Measurements from ENCODE around the gene TSPEAR.
"Not testable (repeated sequence)": the region's sequence is repeated elsewhere in the genome, so short reads cannot be mapped to it uniquely, and the experiment has no call there.

The TSPEAR gene

DNA sequence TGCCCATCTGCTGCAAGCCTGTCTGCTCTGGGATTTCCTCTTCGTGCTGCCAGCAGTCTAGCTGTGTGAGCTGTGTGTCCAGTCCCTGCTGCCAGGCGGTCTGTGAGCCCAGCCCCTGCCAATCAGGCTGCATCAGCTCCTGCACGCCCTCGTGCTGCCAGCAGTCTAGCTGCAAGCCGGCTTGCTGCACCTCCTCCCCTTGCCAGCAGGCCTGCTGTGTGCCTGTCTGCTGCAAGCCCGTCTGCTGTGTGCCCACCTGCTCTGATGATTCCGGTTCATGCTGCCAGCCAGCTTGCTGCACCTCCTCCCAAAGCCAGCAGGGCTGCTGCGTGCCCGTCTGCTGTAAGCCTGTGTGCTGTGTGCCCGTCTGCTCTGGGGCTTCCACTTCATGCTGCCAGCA, 110.3 kb downstream of the TSPEAR start:
- not testable (repeated sequence) for DNase-seq

DNA sequence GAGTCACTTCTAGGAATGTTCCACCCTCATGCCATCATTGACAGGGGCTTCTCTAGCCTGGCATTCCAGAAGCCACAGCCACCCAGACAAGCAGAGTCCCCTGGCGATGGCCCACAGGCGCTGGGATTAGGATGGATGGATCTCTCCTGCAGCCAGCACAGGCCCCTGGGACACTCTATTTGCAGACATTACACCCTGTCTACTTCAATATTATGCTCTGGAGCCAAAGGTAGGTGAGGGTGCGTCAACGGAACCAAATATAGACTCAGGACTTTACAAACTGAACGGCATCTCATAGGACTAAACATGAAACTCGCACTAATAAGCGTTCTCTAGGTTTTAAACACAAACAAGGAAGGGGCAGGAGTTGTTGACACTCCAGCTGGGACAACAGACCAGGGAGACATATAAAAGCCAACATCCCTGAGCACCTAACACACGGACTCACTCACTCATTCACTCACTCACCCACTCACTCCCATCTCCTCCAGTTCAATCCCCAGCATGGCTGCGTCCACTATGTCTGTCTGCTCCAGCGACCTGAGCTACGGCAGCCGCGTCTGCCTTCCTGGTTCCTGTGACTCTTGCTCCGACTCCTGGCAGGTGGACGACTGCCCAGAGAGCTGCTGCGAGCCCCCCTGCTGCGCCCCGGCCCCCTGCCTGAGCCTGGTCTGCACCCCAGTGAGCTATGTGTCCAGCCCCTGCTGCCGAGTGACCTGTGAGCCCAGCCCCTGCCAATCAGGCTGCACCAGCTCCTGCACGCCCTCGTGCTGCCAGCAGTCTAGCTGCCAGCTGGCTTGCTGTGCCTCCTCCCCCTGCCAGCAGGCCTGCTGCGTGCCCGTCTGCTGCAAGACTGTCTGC, 111.0 kb downstream of the TSPEAR start, which contains the start of gene KRTAP10-7:
KRTAP10-7 (plus strand) TSS at position 480 of the 861 bp plus-strand sequence; CDS start at position 505, 25 bp downstream.
- DNase-seq, result not testable (repeated sequence)

DNA sequence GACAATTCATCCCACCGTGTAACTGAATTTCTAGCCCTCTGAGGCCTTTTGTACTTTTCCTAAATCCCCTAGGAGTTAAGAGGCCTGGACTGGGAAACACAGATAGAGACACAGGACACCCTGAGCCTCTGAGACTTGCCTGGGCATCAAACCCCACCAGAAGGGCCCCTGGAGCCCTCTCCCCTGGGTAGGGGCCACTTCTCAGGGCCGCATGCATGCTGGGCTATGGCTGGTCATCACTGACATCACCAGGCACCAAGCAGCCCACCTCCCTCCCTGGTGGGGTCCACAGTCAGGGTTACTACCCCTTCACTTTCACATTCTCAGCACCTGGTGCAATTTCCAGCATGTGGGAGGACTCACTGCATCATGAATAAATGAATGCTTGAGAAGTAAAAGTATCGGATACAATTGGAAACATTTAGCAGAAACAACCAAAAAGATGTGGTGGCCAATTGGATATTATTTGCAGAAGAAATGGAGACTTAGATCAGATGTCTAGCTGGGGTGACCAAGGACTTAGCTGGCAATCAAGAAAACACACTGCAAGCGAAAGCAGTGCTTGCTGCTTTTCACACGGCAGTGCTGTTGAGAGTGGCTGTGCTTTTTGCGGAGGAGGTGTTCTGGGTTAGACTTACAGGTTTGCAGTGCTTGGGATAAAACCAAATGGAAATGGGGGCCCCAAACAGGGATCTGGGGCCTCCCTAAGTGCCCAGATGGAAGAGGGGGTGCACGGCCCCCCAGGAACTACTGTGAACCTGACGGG, 111.9 kb downstream of the TSPEAR start:
- no peak for DNase-seq

DNA sequence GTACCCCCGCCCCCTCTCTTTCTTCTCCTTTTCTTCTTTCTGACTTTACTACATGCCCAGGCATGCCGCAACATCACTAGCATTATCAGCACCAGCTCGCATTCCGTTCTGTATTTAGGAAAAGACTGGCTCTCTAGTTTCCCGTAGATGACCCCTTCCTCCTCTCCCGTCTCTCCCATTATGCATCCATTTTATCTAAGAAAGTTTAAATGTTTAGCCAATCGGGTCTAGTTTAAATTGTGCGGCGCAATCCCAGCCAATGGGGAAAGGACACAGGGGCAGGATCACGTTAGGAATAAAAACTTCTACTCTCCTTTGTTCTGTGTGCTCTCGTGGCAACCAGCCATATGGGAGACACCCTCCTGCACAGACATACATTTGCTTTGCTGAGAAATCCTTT, 113.3 kb downstream of the TSPEAR start:
- no peak for DNase-seq

DNA sequence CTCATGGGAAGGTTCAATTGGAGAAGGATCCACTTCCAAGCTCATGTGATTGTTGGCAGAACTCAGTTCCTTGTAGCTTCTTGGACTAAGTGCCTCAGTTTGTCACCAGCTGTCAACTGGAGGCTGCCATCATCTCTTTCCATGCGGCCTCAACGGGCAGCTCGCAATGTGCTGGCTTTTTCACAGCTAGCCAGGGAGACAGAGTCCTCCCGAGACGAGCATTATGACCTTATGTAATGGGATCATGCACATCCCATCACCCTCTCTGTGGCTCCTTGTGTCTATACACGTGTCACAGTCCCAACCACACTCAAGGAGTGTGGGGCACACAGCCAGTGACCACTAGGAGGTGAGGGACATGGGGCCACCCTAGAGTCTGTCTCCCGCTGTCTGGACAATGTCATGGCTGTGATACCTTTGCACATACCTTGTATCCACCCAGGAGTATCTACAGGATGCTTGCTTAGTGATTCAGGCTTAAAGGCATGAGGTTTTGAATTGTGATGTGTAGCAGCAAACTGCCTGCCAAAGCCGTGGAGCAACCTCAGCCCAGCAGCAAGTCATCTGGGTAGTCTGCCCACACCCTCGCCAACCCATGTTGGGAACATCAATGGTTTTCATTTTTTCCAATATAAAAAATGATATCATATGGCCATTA, 115.2 kb downstream of the TSPEAR start:
- DNase-seq, result peak; percentile 19

DNA sequence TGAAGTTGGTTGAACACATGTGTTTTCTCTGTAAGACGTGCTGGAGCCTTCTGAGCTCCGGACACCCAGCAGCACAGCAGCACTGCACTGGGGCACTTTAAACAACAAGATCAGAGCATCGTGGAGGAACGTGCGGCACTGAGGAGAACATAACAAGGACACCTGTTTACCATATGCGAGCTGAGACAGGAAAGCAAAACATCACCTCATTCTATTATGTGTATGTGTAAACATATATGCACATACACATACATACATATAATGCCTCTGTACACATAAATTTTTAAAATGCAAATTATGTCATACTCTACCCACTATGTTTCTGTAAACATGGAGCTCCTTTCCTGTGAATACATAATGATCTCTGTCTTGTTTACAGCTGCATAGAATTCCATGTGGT, 115.8 kb downstream of the TSPEAR start:
- no peak for DNase-seq

DNA sequence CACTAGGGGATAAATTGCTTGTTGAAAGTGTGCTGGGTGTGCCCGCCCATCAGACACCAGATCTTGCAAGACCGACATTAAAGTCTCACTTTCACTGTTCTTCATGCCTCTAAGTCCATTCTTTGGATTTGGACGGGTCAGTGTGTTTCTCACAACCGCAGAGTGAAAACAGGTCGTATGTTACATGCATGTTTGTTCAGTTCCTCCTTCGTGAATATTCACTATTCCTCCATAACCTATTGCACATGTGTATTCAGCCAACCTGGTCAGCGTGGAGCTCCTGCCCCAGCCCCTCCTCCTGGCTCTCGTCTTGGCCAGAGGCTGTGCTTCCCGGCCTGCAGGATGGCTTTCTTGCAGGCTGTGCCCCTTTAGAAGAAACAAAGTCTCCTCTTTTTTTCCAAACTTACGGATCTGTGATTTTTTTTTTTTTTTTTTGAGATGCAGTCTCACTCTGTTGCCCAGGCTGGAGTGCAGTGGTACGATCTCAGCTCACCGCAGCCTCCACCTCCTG, 116.9 kb downstream of the TSPEAR start:
- no peak for DNase-seq

DNA sequence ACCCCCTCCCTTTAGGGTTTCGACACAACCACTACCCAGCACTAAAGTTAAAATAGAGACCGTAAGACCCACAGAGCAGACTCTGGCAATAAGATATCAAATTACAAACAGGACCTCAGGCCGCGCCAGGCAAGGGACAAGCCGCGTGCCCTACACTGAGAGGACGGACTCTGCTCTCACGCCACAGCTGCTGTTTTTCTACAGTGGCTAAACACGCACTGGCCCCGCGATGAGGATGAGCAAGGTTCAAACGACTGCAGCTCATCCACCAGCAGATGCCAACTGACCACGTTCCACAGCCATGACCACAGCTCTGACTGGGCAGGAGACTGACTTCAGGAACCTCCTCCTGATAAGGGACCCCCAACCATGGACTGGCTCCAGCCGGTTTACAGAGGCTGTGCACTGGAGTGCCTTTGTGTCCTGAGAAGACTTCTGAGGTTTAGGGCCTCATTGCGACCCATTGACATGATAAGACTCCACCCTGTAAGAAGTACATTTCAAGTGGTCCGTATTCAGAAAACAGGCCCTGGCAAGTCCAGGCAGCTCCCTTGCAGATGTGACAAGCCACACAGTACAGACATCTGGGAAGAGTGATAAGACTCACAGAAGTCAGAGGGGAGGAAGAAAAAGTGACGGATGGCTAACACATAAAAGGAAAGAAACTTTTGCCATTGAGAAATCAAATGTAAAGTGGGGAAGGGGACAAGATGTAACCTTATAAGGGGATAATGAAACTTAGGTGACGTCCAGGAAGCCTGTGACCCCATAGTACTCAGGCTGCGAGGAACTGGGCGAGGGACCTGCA, 117.6 kb downstream of the TSPEAR start:
- peak; percentile 43 for DNase-seq

DNA sequence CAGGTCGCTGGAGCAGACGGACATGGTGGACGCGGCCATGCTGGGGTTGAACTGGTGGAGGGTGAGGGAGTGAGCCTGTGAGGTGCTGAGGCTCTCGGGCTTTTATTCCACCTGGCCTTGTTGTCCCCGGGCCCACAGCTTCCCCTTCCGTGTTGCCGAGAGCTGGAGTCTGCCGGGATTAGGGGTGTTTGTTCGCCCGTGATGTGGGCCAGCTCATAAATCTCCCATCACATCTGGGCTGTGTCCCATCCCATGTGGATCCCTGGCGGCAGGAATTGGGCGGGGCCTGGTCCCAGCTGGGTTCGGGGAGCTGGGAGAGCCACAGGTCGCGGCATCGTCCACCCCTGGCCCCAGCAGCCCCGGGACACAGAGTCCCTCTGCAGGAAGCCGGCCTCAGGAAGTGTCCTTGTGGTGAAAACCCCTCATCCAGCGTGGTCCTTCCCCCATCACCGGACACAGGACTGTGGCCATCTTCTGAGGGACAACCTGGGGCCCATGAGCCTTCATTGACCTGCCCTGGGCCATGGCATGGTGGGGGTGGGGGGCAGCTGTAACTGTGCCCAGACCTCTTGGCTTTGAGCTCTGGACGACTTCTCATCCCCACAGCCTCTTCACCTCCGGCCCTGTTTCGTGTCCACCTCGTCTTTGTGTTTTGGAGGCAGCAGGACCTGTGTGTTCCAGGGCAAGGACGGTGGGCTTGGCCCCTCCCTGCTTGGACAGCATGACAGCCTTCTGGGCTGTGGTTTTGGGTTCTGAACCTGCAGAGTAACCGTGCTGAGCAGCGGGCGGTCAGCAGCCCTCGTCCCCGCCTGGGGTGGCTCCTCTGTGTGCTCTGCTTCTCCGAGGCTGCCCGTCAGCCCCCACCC, 118.7 kb downstream of the TSPEAR start, which contains the start of gene KRTAP10-6:
KRTAP10-6 (minus strand) TSS at position 60 of the 866 bp plus-strand sequence; CDS start at position 39, 21 bp downstream.
- peak; percentile 29 for DNase-seq

DNA sequence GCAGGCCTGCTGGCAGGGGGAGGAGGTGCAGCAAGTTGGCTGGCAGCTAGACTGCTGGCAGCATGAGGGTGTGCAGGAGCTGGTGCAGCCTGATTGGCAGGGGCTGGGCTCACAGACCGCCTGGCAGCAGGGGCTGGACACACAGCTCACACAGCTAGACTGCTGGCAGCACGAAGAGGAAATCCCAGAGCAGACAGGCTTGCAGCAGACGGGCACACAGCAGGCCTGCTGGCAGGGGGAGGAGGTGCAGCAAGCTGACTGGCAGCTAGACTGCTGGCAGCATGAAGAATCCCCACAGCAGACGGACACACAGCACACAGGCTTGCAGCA, 119.6 kb downstream of the TSPEAR start:
- DNase-seq, result peak; percentile 32

DNA sequence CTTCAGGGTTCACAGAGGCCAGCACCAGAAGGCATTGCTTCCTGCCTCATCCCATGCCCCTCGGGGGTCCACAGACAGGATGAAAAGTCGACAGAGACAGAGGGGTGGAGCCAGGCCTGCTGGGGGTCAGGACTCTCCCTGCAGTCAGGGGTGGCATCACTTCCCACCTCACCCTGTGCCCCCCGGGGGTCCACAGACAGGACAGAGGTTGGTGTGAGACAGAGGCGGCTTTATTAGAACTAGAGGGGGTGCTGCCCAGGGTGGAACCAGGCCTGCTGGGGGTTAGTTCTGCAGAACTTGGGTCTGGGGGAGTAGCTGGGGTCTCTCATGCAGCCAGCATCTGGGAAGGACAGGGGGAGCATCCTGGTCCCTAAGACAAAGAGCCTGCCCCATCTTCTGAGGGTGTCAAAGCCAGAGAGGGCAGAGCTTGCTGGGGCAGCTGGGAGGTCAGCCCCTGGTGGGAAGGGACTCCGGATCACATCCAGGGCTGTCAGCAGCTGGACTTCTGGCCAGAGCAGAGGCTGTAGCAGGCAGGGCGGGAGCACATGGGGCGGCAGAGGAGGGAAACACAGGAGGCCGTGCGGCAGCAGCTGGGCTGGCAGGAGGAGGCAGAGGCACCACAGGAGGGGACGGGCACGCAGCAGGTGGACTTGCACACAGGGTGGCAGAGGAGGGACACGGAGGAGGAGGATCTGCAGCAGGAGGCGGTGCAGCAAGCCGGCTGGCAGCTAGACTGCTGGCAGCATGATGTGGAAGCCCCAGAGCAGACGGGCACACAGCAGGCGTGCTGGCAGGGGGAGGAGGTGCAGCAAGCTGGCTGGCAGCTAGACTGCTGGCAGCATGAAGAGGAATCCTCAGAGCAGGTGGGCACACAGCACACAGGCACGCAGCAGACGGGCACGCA, 120.2 kb downstream of the TSPEAR start:
- peak; percentile 32 for DNase-seq

DNA sequence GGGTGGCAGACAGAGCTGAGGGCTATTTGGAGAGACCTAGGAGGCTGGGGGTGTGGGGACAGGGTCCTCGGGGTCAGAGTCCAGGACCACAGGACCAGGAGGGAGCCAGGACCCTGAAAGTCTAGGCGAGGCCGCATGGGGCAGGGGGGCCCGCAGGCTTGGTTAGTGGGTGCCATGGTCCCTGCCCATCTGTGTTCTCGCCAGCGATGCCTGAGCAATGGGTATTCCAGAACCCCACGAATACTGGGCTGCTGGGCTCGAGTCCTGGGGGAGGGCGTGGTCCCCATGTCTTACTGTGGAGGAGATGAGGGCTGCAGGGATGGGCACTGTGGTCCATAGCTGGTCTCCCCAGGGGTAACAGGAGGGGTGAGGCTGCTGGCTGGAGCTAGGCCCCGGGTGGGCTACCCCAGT, 121.1 kb downstream of the TSPEAR start:
- no peak for DNase-seq

DNA sequence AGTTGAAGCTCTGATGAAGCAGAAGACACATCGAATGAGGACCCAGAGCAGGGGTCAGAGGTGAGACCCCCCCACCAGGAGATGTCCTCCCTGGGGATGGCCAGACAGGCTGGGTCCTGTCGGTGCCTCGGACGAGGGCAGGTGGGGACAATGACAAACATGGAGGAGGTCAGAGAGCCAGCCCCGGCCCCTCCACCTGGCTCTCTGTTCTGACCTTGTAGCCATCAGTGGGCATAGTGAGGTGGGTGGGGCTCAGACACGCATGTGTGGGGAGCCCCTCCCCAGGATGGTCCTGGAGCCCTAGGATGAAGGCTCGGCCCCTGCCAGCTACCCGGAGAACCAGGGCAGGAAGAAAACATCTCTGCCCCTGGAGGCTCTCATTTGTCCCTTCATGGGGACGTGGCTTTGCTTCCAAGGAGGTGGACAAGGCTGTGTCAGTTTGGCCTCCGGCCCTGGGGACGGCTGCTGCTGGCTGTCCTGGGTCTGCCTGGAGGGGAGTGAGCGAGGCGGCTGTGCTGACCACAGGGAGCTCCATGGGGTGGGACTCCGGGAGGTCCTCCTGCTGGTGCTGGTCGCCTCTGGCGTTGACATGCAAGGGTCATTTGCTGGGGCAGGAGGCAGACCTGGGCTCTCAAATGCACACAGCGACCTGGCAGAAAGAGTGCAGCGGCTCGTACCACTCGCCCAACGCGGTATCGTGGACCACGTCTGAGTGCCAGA, 121.6 kb downstream of the TSPEAR start:
- DNase-seq, result peak; percentile 21

DNA sequence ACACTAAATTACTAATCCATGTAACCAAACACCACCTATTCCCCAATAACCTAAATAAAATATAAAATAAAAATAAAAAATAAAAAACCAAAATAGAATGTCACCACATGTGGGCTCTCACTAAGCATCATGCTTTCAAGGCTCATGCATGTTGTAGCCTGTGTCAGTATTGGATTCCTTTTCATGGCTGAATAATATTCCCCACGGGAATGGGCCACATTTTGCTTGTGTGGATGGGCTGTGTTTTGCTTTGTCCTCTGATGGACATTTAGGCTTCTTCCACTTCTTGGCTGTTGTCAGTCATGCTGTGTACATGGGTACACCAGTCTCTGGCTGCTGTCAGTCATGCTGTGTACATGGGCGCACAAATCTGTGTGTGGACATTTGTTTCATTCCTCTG, 122.3 kb downstream of the TSPEAR start:
- DNase-seq, result no peak

DNA sequence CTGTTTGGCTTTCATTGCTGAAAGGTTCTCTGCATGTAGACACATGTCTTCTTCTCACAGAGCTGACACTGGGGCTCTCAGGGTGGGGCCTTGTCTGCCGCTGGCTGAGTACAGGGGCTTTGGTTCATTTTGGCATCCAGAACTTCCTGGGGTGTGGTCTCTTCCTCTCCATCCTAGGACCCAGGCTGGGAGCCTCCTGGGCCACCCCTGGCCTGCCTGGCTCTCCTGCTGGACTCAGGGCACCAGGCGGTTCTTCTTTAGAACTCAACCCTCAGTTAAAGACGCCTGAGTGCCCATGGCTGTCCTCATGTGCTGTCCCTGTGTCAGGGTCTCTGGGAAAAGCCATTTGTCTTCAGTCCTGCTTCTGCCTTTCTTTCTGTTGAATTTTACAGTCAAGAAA, 125.5 kb downstream of the TSPEAR start:
- no peak for DNase-seq

DNA sequence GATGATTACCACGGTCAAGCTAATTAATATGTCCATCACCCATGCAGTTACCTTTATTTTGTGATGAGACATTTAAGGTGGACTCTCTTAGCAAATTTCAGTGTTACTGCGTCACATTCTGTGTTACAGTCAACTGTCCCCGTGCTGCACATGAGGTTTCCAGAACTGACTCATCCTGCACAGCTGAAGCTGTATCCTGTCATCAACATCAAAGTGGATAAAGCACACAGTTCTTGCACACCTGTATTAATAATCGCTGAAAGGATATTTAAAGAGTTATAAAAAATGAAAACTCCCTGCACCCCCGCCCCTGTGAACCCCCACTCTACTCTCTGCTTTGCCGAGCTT, 127.6 kb downstream of the TSPEAR start:
- DNase-seq, result no peak

DNA sequence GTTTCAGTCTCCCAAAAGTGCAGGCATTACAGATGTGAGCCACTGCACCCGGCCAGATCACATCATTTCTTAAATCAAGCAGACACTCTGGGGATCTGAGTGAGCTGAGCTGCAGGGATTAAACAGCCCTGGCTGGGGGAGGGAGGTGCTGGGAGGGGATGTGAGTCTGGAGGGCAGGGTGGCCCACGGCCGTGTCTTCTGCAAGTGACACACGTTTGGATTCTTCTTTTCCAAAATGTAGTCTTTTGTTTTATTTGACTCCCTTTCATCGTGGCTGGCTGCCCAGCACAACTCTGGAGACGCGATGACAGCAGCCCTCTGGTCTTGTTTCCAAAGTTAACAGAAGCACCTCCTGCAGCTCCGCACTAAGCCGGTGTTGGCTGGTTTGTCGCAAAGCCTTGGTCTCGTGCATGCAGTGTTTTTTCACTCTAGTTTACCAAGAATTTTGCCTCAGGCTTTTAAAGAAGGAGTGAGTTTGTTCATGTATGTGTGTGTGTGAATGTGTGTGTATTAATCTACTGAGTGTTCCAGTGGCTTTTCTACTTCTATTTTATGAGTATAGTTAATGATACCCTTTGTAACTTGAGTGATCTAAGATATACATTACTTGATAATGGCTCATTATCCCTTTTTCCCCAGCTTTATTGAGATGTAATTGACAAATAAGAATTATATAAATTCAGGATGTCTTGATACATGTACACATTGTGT, 128.1 kb downstream of the TSPEAR start:
- peak; percentile 48 for DNase-seq

DNA sequence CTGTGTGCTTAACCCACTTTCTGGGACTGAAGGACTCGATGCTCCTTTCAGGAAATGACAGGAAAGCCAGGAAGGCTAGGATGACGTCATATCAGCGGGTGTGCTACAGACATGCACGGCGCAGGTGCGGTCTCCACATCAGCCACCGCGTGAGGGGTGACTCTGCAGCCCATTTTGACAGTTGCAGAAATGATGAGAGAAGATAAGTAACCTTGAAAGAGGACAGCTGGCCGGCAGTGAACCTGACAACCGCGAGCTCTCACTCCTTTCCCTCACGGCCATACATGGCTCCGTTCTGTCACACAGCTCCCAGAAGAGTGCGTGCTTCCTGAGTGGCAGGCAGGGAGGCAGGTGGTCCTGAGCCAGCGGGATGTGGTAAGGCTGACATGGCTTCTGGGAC, 129.3 kb downstream of the TSPEAR start:
- no peak for DNase-seq

DNA sequence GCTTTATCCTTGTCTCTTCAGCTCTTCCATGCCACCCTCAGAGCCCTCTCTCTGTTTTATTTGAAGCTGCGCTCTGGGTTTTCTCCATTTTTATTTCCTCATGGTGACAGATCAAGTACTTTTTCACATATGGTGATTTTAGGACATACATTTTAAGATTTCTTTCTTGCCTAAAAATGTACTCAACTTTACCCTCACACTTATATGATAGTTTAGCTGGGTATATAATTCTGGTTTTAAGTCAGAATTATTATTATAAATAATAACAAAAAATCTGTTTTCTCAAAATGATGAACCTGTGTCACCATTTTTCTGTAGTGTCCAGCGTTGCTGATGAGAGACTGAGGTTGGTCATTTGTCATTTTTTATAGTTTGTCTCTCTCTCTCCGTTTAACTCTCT, 130.2 kb downstream of the TSPEAR start:
- no peak for DNase-seq
